ENCODE data around the gene IGDCC3. TPM values are rescaled to one million over a fixed set of nuclear protein-coding genes. Genes with fewer than 3 reads are reported as not detected.
"Not testable (repeated sequence)": the region's sequence is repeated elsewhere in the genome, so short reads cannot be mapped to it uniquely, and the experiment has no call there.

Gene IGDCC3
- total RNA-seq, 4 donors from 2014 or later = 0.13 TPM; not detected in 3

DNA sequence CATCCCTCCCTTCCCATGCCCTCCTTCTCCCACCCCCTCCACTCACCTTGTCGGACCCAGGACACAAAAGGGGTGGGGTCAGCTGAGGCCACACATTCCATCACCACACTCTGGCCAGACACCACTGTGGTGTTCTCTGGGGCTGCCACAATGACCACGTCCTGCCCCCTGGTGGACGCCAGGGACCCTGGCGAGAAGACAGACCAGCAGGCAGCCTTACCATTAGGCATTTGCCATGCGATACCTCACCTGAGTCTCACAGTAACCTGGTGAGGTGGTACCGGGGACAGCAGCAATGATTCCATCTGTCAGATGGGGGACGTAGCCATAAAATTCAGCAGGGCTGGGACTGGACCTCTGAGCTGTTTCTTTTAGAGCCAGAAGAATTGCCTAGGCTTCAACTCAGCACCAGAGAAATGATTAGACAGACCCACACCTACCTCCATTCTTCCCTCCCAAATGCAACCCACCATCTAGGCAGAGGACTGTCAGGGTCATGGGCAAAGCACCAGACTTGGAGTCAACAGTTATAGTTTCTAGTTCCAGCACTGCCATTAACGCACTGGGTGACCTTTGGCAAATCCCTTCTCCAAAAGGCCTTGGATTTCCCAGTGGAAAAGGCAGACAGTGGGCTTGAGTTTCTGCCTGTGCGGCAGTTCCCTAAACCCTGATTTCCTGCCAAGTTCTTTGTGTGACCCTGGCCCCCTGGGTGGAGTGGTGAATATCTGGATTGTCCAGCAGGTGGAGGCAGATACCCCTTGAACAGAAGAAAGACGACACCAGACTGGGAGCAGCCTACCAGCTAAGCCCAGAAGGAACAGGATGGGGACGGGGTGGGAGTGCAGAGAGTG is 23.2 kb upstream of the IGDCC3 start:
- TF ChIP-seq, protein P1, sequence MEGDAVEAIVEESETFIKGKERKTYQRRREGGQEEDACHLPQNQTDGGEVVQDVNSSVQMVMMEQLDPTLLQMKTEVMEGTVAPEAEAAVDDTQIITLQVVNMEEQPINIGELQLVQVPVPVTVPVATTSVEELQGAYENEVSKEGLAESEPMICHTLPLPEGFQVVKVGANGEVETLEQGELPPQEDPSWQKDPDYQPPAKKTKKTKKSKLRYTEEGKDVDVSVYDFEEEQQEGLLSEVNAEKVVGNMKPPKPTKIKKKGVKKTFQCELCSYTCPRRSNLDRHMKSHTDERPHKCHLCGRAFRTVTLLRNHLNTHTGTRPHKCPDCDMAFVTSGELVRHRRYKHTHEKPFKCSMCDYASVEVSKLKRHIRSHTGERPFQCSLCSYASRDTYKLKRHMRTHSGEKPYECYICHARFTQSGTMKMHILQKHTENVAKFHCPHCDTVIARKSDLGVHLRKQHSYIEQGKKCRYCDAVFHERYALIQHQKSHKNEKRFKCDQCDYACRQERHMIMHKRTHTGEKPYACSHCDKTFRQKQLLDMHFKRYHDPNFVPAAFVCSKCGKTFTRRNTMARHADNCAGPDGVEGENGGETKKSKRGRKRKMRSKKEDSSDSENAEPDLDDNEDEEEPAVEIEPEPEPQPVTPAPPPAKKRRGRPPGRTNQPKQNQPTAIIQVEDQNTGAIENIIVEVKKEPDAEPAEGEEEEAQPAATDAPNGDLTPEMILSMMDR (IDR thresholded peaks at IDR 0.05) = peak in 3 of 4 experiments; percentile 52 to 63 (median 56)
- no peak for TF ChIP-seq EP300 (IDR thresholded peaks at IDR 0.05)
- TF ChIP-seq POLR2AphosphoS5 (IDR thresholded peaks at IDR 0.05) = no peak
- no peak for TF ChIP-seq POLR2A (IDR thresholded peaks at IDR 0.05)
- WGBS, 2 donors (ENCODE audit: low coverage in 1 of 2) = 17 to 27% methylated on average over 2 to 3 of the region's 11 CpGs
- Histone ChIP-seq H3K27me3 (peaks cover 40% of the 10 kb centered on the region), H3K4me1 (peaks cover 0 to 26% (median 0%) of the 10 kb centered on the region in 3 donors), H3K9me3 (no peaks in the 10 kb centered on the region), H3K27ac (peak overlapping the region in 1 of 4 donors; percentile 26), H3K4me3 (no peak overlapping the region), H3K36me3 (no peaks in the 10 kb centered on the region)
- ATAC-seq = peak; percentile 68

DNA sequence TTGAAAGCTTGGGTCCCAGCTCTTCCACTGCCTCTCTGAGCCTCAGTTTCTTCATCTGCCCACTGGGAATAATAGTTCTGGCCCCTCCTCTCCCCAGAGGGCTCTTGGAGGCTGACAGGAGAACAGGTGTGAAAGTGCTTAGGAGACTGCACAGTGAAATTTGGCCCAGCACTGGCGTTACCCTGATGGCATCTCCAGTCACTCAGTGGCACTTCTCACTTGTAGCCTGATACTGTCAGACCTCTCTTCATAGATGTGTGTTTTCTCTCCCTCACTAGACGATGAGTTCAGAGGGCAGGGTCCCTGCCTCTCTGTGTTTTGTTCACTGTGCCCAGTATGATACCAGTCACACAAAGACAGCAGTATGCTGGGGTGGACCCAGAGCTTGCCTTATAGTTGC is 22.2 kb upstream of the IGDCC3 start:
- Histone ChIP-seq H3K4me1 (peaks cover 0 to 33% (median 0%) of the 10 kb centered on the region in 3 donors), H3K9me3 (no peaks in the 10 kb centered on the region), H3K27ac (no peak overlapping the region), H3K27me3 (peaks cover 50% of the 10 kb centered on the region), H3K36me3 (no peaks in the 10 kb centered on the region), H3K4me3 (no peak overlapping the region)
- 89% methylated on average over 1 of the region's 2 CpGs; no CpG with 5 or more reads in 1 of the 2 donors for whole genome bisulfite sequencing, 2 donors (ENCODE audit: low coverage in 1 of 2)
- no peak for ATAC-seq
- TF ChIP-seq POLR2A (IDR thresholded peaks at IDR 0.05) = no peak

DNA sequence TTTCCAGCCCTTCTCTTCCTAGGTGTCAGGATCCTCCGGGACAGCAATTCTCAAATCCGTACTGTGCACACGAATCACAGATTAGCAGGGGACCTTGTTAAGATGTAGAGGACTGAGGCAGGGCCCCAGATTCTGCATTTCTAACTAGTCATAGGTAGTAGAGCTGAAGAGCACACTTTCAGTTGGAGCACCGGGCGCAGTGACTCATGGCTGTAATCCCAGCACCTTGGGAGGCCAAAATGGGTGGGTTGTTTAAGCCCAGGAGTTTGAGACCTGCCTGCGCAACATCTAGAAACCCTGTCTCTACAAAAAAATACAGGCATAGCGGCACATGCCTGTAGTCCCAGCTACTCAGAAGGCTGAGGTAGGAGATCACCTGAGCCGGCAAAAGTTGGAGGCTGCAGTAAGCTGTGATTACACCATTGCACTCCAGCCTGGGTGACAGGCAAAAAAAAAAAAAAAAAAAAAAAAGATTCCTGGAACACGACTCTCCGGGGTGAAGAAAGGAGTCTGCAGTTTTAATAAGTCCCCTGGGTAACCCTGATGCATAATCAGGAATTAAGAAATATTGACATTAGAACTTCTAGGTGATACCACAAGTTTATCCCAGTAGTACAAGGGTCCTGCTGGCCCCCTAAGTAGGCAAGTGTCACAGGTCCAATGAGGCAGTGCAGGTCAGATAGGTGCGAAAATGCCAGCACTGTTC is 21.4 kb upstream of the IGDCC3 start:
- H3K9me3 ChIP-seq = no peaks in the 10 kb centered on the region
- no peak for TF ChIP-seq EP300 (IDR thresholded peaks at IDR 0.05)
- TF ChIP-seq, protein P1 (IDR thresholded peaks at IDR 0.05) = no peak
- no peak for TF ChIP-seq POLR2AphosphoS5 (IDR thresholded peaks at IDR 0.05)
- no peak overlapping the region for H3K4me3 ChIP-seq
- WGBS, 2 donors (ENCODE audit: low coverage in 1 of 2) = 59 to 74% methylated on average over 4 to 7 of the region's 11 CpGs
- H3K27me3 ChIP-seq = peaks cover 59% of the 10 kb centered on the region
- no peaks in the 10 kb centered on the region for H3K36me3 ChIP-seq
- peaks cover 0 to 33% (median 0%) of the 10 kb centered on the region in 3 donors for H3K4me1 ChIP-seq
- no peak for ATAC-seq
- no peak overlapping the region for H3K27ac ChIP-seq

DNA sequence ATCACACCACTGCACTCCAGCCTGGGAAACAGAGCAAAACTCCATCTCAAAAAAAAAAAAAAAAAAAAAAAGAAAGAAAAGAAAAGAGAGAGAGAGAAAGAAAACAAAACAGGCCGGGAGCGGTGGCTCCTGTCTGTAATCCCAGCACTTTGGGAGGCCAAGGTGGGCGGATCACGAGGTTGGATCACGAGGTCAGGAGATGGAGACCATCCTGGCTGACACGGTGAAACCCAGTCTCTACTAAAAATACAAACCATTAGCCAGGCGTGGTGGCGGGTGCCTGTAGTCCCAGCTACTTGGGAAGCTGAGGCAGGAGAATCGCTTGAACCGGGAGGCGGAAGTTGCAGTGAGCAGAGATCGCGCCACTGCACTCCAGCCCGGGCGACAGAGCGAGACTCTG is 20.7 kb upstream of the IGDCC3 start:
- not testable (repeated sequence) for H3K4me3 ChIP-seq, H3K36me3 ChIP-seq, ATAC-seq, H3K27ac ChIP-seq, H3K9me3 ChIP-seq
- 93% methylated on average over 15 of the region's 16 CpGs; no CpG with 5 or more reads in 1 of the 2 donors for WGBS, 2 donors (ENCODE audit: low coverage in 1 of 2)
- H3K27me3 ChIP-seq = peaks cover 65% of the 10 kb centered on the region
- peaks cover 0 to 33% (median 0%) of the 10 kb centered on the region in 3 donors for H3K4me1 ChIP-seq

DNA sequence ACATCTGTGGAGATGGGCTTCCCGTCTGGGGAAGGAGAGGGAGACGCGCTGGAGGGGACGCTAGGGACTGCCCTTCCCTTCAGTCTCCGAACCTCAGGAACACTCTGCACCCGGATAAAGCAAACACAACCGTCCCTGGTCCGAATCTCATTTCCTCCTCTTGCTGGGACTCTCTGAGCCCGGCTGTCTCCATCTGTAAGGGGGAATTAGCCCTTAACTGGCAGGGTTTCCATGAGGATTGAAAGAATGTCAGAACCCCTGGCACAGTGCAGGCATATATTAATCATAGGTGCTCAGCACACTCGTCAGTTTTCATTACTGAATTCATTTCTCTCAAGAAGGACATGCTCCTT is 19.1 kb upstream of the IGDCC3 start:
- ATAC-seq = no peak
- Histone ChIP-seq H3K27me3 (peaks cover 61% of the 10 kb centered on the region), H3K4me1 (peaks cover 0 to 33% (median 0%) of the 10 kb centered on the region in 3 donors), H3K4me3 (no peak overlapping the region), H3K9me3 (no peaks in the 10 kb centered on the region), H3K27ac (no peak overlapping the region), H3K36me3 (no peaks in the 10 kb centered on the region)
- WGBS, 2 donors (ENCODE audit: low coverage in 1 of 2) = 57 to 62% methylated on average over 4 to 7 of the region's 10 CpGs
- TF ChIP-seq POLR2A (IDR thresholded peaks at IDR 0.05) (no peak), POLR2AphosphoS5 (IDR thresholded peaks at IDR 0.05) (no peak)

DNA sequence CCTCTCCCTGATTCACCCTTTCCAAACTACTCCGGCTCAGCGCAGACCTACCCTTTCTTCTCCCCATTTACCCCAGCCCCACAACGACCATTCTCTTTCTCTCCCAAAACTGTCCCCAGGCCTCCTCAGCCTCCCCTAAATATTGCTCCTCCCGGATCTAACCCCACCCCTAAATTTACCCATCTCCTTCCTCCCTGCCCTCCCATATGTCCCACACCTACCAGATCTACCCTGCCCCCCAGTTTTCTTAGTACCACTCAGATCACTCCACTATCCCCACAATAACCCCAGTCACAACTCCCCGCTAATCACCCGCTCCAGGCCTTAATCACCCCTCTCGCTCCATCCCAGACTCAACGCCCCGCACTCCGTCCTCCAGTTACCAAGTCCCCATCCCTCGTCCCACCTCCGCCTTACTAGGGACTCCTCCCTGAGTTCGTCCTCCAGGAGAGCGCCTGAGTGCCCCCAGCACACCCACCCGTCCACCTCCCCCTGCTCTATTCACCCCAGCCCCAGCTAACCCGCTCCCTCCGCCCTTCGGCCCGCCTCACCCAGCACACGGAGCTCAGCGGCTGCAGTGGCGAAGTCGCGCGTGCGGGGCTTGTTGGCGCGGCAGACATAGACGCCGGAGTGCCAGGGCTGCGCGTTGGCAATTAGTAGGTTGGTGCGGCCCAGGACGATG is 18.6 kb upstream of the IGDCC3 start:
- ATAC-seq = no peak
- 36 to 67% methylated on average over 7 to 24 of the region's 34 CpGs for whole genome bisulfite sequencing, 2 donors (ENCODE audit: low coverage in 1 of 2)
- no peak overlapping the region for H3K4me3 ChIP-seq
- H3K27ac ChIP-seq = no peak overlapping the region
- TF ChIP-seq POLR2A (IDR thresholded peaks at IDR 0.05) = no peak
- no peak for TF ChIP-seq EP300 (IDR thresholded peaks at IDR 0.05)
- TF ChIP-seq, protein P1 (IDR thresholded peaks at IDR 0.05) = no peak
- no peak for TF ChIP-seq POLR2AphosphoS5 (IDR thresholded peaks at IDR 0.05)
- H3K27me3 ChIP-seq = peaks cover 56% of the 10 kb centered on the region
- no peaks in the 10 kb centered on the region for H3K36me3 ChIP-seq
- H3K9me3 ChIP-seq = no peaks in the 10 kb centered on the region
- H3K4me1 ChIP-seq = peaks cover 0 to 28% (median 0%) of the 10 kb centered on the region in 3 donors
